CD4-positive, alpha-beta T cell treated with Interleukin-15 for 1 hour (primary cell): Measurements from ENCODE around the gene CEP70.
"Not testable (repeated sequence)": the region's sequence is repeated elsewhere in the genome, so short reads cannot be mapped to it uniquely, and the experiment has no call there.

Source experiments
- DNase-seq: peaks from one replicate; pipeline ENCODE4 v3.0.0-alpha.2; 2020

CEP70 gene

GRCh38 chr3:138498991-138499390 lies 95.1 kb downstream of the CEP70 start:
- no peak for DNase-seq

- DNase-seq, result no peak
These were observed 96.2 kb downstream of the CEP70 start for GRCh38 chr3:138497851-138498250.

- DNase-seq, result no peak
These were observed 97.0 kb downstream of the CEP70 start for GRCh38 chr3:138497021-138497420.

GRCh38 chr3:138496436-138496835 lies 97.6 kb downstream of the CEP70 start:
- DNase-seq, result no peak

GRCh38 chr3:138495638-138496037 lies 98.4 kb downstream of the CEP70 start:
- DNase-seq, result not testable (repeated sequence)

- no peak for DNase-seq
These were observed 99.5 kb downstream of the CEP70 start for GRCh38 chr3:138494607-138494929.

GRCh38 chr3:138493804-138494606 lies 100.1 kb downstream of the CEP70 start:
- no peak for DNase-seq

GRCh38 chr3:138492980-138493675 lies 100.9 kb downstream of the CEP70 start:
- no peak for DNase-seq

- DNase-seq, result no peak
These were observed 102.1 kb downstream of the CEP70 start for GRCh38 chr3:138491971-138492370.

- not testable (repeated sequence) for DNase-seq
These were observed 107.5 kb downstream of the CEP70 start for GRCh38 chr3:138486580-138486979.

GRCh38 chr3:138484672-138485071 lies 109.4 kb downstream of the CEP70 start:
- not testable (repeated sequence) for DNase-seq

- DNase-seq, result no peak
These were observed 114.6 kb downstream of the CEP70 start for GRCh38 chr3:138479438-138479863.

GRCh38 chr3:138477801-138478200 lies 116.3 kb downstream of the CEP70 start:
- no peak for DNase-seq

- DNase-seq, result no peak
These were observed 116.9 kb downstream of the CEP70 start for GRCh38 chr3:138477120-138477519.

- DNase-seq, result no peak
These were observed 117.5 kb downstream of the CEP70 start for GRCh38 chr3:138476526-138476925.

GRCh38 chr3:138474163-138474562 lies 119.9 kb downstream of the CEP70 start:
- DNase-seq, result no peak

GRCh38 chr3:138473391-138473790 lies 120.7 kb downstream of the CEP70 start:
- DNase-seq, result no peak

- no peak for DNase-seq
These were observed 121.8 kb downstream of the CEP70 start for GRCh38 chr3:138472141-138472825.

- DNase-seq, result no peak
These were observed 122.6 kb downstream of the CEP70 start for GRCh38 chr3:138471481-138471880.

- no peak for DNase-seq
These were observed 123.4 kb downstream of the CEP70 start for GRCh38 chr3:138470687-138471086.

- no peak for DNase-seq
These were observed 124.2 kb downstream of the CEP70 start for GRCh38 chr3:138469874-138470273.

- DNase-seq, result no peak
These were observed 125.2 kb downstream of the CEP70 start for GRCh38 chr3:138468886-138469285.

- DNase-seq, result no peak
These were observed 125.6 kb downstream of the CEP70 start for GRCh38 chr3:138468451-138468850.

GRCh38 chr3:138467931-138468330 lies 126.1 kb downstream of the CEP70 start:
- no peak for DNase-seq
